Measurements from ENCODE around the gene MYH6. TPM values are rescaled to one million over a fixed set of nuclear protein-coding genes. Genes with fewer than 3 reads are reported as not detected.

Gene MYH6
- total and polyA plus RNA-seq, 2 donors (not counting 3 experiments of a cell fraction or from before 2014, with no cell fraction given) = not detected

- DNase-seq (ENCODE audit: low read depth, low spot score) = no peak
- BruUV-seq (replicated peaks) = no TSS peak
- Histone ChIP-seq H3K9ac (replicated peaks; ENCODE audit: extremely low read depth, insufficient read depth, low read length) (no peak overlapping the region), H3K79me2 (ENCODE audit: control insufficient read depth, insufficient read depth, low read length) (no peaks in the 10 kb centered on the region), H3K4me1 (ENCODE audit: control insufficient read depth, extremely low read depth, insufficient read depth, low read length) (no peaks in the 10 kb centered on the region), H2AFZ (ENCODE audit: low read depth, low read length) (no peak overlapping the region), H3K4me2 (ENCODE audit: insufficient read depth, low read length) (no peak overlapping the region), H3K9me1 (replicated peaks; ENCODE audit: control insufficient read depth, extremely low read depth, insufficient read depth, low read length) (no peaks in the 10 kb centered on the region), H4K20me1 (replicated peaks; ENCODE audit: control insufficient read depth, extremely low read depth, insufficient read depth, low read length) (no peaks in the 10 kb centered on the region), H3K4me3 (replicated peaks in 1 of 3; ENCODE audit: insufficient read depth in 1 of 3, low read depth in 1 of 3, low read length in 3 of 3) (no peak overlapping the region), H3K9me3 (replicated peaks; ENCODE audit: control insufficient read depth, insufficient read depth, low read length) (no peaks in the 10 kb centered on the region), H3K36me3 (ENCODE audit: control insufficient read depth in 2 of 2, extremely low read depth in 1 of 2, insufficient read depth in 2 of 2, low read length in 2 of 2) (no peaks in the 10 kb centered on the region), H3K27ac (ENCODE audit: insufficient read depth, low read depth, low read length) (no peak overlapping the region), H3K27me3 (ENCODE audit: control insufficient read depth in 2 of 2, insufficient read depth in 2 of 2, low read length in 2 of 2) (no peaks in the 10 kb centered on the region)
- ChIA-PET POLR2A (no interaction called here), CTCF (no interaction called here)
- intact Hi-C loops (cut with micrococcal nuclease) = no loop called here
- dilution Hi-C loops (cut with MboI; ENCODE audit: extremely low pct_ligation_motif_present, low sequenced_read_pairs) = no loop called here
- TF ChIP-seq POLR2AphosphoS5 (IDR thresholded peaks at IDR 0.05; ENCODE audit: insufficient read depth, low read depth, low read length) = no peak
- TF ChIP-seq GATA2 (IDR thresholded peaks at IDR 0.05; ENCODE audit: insufficient read depth, insufficient read length, low read depth, low read length) = no peak
- no peak for TF ChIP-seq MYC (IDR thresholded peaks at IDR 0.05; ENCODE audit: low read depth, low read length)
- TF ChIP-seq MAX (IDR thresholded peaks at IDR 0.05; ENCODE audit: insufficient read depth, insufficient read length) = no peak
- no peak for TF ChIP-seq CTCF (IDR thresholded peaks at IDR 0.05; ENCODE audit: extremely low read depth in 1 of 2, insufficient read depth in 1 of 2, low read depth in 1 of 2, low read length in 2 of 2)
- TF ChIP-seq JUN (IDR thresholded peaks at IDR 0.05; ENCODE audit: borderline replicate concordance, insufficient read depth, insufficient read length, low read depth) = no peak
- TF ChIP-seq EZH2 (IDR thresholded peaks at IDR 0.05; ENCODE audit: borderline replicate concordance, low read depth, low read length, severe bottlenecking) = no peak
- TF ChIP-seq FOS (IDR thresholded peaks at IDR 0.05; ENCODE audit: borderline replicate concordance, insufficient read depth, low read length) = no peak
- FAIRE-seq = no peak
These were observed 25.4 kb upstream of the MYH6 start for GRCh38 chr14:23433457-23433856.

Data from endothelial cell of umbilical vein (primary cell).